ENCODE measurements around the gene ZNF77.
"Not testable (repeated sequence)": the region's sequence is repeated elsewhere in the genome, so short reads cannot be mapped to it uniquely, and the experiment has no call there.

ZNF77 gene

DNA sequence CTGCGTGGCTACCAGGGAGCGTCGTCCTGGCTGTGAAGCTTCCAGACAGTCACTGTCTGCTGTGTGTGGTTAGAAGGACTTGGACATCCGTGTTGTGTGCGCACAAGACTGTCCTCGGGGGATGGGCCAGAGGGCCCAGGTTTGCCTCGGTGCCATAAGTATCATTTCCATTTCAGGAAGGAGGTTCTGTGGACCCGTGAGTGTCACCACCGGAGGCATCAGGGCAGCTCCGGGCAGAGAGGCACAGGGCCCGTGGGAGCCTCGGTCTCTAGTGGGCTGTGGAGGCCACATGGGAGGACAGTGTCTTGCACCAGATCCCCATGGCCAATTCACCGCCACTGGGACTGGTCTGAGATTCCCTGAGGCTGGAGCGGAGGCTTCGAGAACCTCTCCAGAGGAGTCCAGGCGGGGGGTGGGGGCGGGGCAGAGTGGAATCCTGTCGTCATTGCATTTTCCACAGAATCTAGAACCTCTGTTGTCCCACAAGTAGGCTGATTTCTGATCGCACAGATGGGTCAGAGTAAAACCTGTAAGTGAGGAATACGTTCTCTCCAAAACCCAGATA, 38.1 kb downstream of the ZNF77 start:
- DNase-seq, result no peak

DNA sequence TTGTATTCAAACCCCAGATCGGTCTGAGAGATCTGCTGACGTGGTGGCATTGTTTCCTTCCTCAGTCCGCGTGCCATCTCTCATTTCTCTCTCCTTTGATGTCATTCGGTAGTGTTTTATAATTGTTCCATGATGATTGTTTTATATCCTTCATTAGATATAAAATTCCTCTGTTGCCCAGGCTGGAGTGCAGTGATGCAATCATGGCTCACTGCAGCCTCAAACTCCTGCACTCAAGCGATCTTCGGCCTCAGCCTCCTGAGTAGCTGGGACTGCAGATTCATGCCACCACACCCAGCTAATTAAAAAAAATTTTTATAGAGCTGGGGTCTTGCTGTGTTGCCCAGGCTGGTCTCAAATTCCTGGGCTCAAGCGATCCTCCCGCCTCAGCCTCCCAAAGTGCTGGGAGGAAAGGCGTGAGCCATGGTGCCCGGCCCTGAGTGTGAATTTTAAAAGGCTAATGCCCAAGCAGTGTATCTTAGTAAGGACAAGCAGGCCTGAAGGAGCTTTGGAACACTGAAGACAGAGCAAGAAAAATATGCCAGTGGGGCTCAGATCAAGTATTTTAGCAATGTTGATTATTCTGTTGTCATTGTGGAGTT, 38.8 kb downstream of the ZNF77 start:
- DNase-seq, result no peak

GRCh38 chr19:2903326-2903725, 41.4 kb downstream of the ZNF77 start:
- not testable (repeated sequence) for DNase-seq

GRCh38 chr19:2902590-2903218, 42.1 kb downstream of the ZNF77 start:
- DNase-seq, result no peak

GRCh38 chr19:2900296-2901252, 44.2 kb downstream of the ZNF77 start, which contains the start of gene ZNF57:
Gene ZNF57 (plus strand): TSS chr19:2900928. CDS start chr19:2901046, 118 bp downstream.
- DNase-seq, result peak; percentile 97

DNA sequence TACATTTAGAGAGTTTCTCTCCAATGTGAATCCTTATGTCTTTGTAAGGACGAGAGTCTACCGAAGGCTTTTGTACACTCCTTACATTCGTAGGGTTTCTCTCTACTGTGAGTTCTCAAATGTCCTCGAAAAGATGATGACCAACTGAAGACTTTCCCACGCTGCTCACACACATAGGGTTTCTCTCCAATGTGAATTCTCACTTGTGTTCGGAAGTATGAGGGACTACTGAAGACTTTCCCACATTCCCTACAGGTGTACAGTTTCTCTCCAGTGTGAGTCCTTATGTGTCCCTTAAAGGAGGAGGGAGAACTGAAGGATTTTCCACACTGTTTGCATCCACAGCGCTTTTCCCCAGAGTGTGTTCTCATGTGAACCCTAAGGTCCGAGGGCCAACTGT, 48.1 kb downstream of the ZNF77 start:
- DNase-seq, result no peak

GRCh38 chr19:2890531-2890930, 54.2 kb downstream of the ZNF77 start:
- not testable (repeated sequence) for DNase-seq

- DNase-seq, result no peak
Observed at GRCh38 chr19:2888731-2889224, 56.0 kb downstream of the ZNF77 start.

GRCh38 chr19:2887391-2887914, 57.3 kb downstream of the ZNF77 start:
- DNase-seq, result peak; percentile 90

- DNase-seq, result no peak
Observed at GRCh38 chr19:2885736-2886135, 59.0 kb downstream of the ZNF77 start.

DNA sequence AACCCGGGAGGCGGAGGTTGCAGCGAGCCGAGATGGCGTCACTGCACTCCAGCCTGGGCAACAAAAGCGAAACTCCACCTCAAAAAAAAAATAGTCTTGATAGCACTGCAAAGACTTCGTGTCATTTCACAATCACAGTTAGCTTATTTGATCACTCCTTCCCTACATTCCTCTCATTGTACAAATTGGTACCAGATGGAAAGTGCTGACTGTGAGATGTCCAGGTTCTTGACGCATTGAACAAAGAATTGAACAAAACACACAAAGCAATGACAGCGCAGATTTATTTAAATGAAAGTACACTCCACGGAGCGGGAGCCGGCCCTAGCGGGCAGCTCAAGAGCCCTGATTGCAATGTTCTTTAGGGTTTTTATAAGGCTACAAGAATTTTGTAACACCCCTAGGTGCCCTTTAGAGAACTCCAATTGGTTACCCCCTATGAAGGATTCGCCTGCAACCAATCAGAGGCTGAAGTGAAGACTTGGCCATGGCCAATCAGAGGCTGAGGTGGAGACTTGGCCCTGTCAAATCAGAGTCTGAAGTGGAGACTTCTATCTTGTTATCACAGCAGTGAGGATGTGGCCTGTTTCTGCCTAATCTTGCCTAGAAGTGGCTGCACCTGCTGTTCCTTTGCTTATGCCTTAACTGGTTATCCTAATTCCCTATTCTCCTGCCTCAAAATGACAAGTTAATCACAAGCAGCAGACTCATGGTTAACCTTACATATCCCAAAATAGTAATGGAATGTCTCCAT, 60.9 kb downstream of the ZNF77 start:
- DNase-seq, result no peak

Measured in SHP77 treated with DMSO at 0.1 percent for 48 hours (cell line).